Astrocyte (in vitro differentiated cells and primary cell): ENCODE results near the gene ACTRT2.

ENCODE experiments used
- EZH2 ChIP-seq: IDR thresholded peaks from 2 replicates; pipeline ENCODE4 v1.6.1; 2012; ENCODE audit warnings: mild to moderate bottlenecking, low read length, inconsistent platforms; ENCODE audit not compliant: insufficient read depth
- TF ChIP-seq, protein P1 (sequence below): IDR thresholded peaks from 2 replicates; pipeline ENCODE4 v1.5.1; 2011; ENCODE audit warnings: low read depth, mild to moderate bottlenecking, inconsistent platforms, low read length, moderate library complexity; ENCODE audit not compliant: insufficient read depth

DNA sequence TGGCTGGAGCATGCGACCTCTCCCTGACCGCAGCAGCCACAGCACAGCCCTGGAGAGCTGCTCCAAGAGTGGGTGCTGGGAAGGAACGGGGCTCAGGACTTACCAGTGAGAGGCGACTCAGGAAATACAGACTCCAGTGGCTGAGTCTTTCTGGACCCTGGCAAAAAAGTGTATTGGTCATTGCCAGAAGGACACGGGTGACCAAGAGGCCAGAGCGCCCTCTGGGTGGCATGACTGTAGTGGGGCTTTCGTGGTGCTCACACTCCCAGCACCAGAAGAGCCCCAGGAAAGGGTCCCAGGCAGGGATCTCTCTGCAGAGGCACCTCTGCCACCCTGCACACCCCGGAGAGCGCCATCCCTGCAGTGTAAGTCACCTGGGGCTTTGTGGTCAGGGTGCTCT lies 38.9 kb downstream of the ACTRT2 start:
- TF ChIP-seq, protein P1, sequence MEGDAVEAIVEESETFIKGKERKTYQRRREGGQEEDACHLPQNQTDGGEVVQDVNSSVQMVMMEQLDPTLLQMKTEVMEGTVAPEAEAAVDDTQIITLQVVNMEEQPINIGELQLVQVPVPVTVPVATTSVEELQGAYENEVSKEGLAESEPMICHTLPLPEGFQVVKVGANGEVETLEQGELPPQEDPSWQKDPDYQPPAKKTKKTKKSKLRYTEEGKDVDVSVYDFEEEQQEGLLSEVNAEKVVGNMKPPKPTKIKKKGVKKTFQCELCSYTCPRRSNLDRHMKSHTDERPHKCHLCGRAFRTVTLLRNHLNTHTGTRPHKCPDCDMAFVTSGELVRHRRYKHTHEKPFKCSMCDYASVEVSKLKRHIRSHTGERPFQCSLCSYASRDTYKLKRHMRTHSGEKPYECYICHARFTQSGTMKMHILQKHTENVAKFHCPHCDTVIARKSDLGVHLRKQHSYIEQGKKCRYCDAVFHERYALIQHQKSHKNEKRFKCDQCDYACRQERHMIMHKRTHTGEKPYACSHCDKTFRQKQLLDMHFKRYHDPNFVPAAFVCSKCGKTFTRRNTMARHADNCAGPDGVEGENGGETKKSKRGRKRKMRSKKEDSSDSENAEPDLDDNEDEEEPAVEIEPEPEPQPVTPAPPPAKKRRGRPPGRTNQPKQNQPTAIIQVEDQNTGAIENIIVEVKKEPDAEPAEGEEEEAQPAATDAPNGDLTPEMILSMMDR: no peak
- no peak for TF ChIP-seq EZH2
